Limb (tissue), 2 donors: Measurements from ENCODE around the gene SAMD7.

Experiments
- DNase-seq, 2 donors: peaks; one replicate each; pipeline ENCODE4 v3.0.0-alpha.2; 2016; ENCODE audit errors: extremely low spot score in 2 of 2

Gene SAMD7

GRCh38 chr3:169965562-169966427 is 54.4 kb downstream of the SAMD7 start:
- DNase-seq: peak in 1 of 2 donors; percentile 1

GRCh38 chr3:169966428-169966950 is 55.1 kb downstream of the SAMD7 start, which contains the start of gene SEC62:
Gene SEC62, plus strand, starts transcription at chr3:169966807. Its CDS starts 16 bp downstream, at chr3:169966823.
- peak; percentile 90 to 98 for DNase-seq

- DNase-seq: peak in 1 of 2 donors; percentile 61
Measured at GRCh38 chr3:169966951-169967915, 55.9 kb downstream of the SAMD7 start.

GRCh38 chr3:169968224-169968885 is 57.0 kb downstream of the SAMD7 start:
- no peak for DNase-seq

- no peak for DNase-seq
Measured at GRCh38 chr3:169969174-169970095, 58.1 kb downstream of the SAMD7 start.

GRCh38 chr3:169970847-169971246 is 59.5 kb downstream of the SAMD7 start:
- DNase-seq: no peak

GRCh38 chr3:169971522-169971921 is 60.1 kb downstream of the SAMD7 start:
- DNase-seq: no peak

- DNase-seq: no peak
Measured at GRCh38 chr3:169980055-169980454, 68.7 kb downstream of the SAMD7 start.

- no peak for DNase-seq
Measured at GRCh38 chr3:169984292-169984691, 72.9 kb downstream of the SAMD7 start.
